HG02884 (cell line): ENCODE data around the gene DBNDD1.

Experiments used
- ATAC-seq: cut with Tn5 transposase; IDR thresholded peaks from one replicate; pipeline ENCODE4 v1.9.1; 2021; ENCODE audit warnings: mild to moderate bottlenecking, moderate library complexity; ENCODE audit not compliant: unreplicated experiment

The DBNDD1 gene

GRCh38 chr16:89965447-89966225, 53.6 kb downstream of the DBNDD1 start:
- ATAC-seq = no peak

GRCh38 chr16:89964201-89964600, 55.1 kb downstream of the DBNDD1 start:
- no peak for ATAC-seq

DNA sequence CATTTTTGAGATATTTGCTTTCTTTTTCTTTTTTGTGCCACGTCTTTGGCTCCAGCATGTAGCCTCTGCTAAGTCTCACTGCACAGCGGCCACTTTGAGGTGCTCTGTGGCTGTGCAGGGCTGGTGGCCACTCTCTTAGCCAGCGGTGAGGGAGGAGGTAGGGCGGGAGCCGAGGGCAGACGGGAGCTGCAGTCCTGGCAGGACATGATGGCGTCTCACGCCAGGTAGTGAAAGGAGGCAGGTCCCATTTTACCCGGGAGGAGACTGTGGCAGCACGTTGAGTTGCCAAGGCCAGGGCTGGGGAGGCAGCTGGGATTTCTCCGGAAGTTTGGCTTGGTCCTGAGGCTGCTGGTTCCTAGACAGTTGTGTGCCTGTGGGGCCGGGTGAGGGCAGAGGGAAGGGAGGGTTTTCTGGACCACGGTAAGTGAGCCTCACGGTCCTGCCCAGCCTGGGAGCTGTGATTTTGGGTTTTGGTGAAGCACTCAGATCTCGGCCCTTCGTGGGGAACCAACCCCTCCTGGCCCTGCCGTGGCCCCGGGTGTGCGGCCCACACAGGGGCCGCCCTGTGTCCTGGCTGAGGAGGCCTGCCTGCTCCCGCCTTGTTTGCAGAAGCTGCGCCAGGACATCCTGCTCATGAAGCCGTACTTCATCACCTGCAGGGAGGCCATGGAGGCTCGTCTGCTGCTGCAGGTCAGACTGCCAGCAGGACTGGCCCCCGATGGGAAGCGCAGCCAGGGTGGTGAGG, 56.3 kb downstream of the DBNDD1 start:
- no peak for ATAC-seq

DNA sequence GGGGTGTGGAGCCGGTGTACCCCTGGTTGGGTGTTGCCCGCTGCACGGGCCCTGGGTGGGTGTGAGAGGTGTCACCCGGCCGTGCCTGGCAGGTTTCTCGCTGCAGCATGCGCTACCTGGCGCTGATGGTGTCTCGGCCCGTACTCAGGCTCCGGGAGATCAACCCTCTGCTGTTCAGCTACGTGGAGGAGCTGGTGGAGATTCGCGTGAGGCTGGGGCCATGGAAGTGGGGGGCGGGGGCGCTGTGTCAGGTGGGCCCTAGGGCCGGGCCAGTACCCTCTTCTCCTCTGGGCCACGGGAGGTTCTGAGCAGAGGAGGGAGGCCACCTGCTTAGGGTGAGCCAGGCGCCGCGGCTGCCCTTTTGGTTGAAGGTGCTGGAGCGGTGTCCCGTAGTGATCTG, 57.3 kb downstream of the DBNDD1 start:
- ATAC-seq = no peak

DNA sequence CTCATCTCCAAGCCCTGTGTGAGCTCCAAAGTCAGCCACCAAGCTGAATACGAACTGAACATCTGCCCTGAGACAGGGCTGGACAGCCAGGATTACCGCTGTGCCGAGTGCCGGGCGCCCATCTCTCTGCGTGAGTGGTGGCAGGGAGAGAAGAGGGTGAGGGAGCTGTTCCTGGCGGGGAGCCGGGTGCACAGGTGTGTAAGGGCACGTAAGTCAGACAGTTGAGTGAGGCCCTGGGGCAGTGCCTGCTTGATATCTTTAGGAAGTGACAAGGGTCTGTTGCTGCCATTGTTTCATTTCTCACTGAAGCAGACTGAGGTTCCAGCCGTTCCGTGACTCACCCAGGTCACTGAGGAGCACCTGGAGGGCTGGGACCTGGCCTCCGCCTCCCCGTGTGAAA, 58.3 kb downstream of the DBNDD1 start:
- ATAC-seq = no peak

GRCh38 chr16:89958596-89958995, 60.7 kb downstream of the DBNDD1 start:
- ATAC-seq = no peak

DNA sequence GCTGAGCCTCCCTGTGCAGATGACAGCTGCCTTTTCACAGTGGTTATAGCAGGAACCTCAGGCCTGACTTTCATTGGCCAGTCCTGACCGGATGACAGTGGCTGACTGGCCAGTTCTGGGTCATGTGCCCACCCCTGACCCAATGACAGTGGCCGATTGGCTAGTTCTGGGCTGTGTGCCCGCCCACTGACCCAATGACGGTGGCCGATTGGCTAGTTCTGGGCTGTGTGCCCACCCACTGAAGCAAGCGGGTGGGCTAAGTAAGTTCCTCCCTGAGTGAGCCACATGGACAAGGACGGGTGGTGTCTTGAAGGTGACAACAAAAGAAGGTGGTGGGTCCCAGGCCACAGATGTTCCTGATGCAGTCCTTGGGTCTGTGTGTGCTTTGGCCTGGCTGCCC, 61.2 kb downstream of the DBNDD1 start:
- ATAC-seq = no peak

DNA sequence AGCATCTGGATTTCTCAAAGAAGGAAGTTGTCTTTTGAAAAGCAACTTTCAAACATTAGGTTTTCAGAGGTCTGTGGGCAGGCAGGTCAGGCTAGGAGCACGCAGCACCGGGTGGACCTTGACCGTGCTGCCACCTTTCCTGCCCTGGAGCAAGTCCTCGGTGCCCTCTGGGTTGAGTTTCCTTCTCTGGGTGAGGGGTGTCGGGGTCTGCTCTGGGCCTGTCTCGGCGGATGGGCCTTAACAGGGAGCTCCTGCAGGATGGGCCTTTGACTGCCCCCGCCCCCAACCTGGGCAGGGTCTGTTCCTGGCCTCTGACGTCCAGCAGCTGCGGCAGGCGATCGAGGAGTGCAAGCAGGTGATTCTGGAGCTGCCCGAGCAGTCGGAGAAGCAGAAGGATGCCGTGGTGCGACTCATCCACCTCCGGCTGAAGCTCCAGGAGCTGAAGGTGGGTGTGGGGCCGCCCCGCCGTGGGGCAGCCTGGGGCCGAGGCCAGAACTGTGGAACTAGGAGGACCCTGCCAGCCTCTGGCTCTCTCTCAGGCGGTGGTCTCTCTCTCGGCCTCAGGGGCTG, 62.0 kb downstream of the DBNDD1 start:
- no peak for ATAC-seq

- no peak for ATAC-seq
Measured at GRCh38 chr16:89956505-89957215, 62.6 kb downstream of the DBNDD1 start.

DNA sequence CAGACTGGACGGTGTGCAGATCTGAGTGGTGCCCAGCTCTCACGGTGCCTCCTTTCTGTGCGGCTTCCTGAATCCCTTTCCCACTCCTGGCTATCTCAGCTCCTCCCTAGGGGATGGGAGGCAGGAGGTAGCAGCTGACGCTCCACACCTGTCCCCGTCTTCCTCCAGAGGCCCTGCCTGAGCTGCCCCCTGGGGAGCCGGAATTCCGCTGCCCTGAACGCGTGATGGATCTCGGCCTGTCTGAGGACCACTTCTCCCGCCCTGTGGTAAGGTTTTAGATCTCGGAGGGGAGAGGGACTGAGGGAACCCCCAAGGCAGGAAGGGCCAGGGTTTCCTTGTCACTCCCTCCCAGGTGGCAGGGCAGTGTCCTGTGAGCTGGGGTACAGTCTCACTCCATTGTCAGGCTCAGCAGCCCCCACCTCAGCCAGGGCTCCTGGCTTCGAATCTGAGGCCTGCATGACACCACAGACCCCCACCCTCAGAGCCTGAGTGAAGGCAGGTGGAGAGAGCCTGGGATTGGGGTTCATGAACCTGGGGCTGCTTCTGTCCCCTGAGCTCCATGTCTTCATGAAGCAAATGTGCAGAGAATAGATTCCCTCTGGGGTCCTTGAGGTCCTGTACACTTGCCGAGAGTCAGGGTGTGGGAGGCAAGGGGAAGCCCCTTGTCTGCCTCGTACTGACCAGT, 64.1 kb downstream of the DBNDD1 start:
- ATAC-seq = no peak
